Skeletal muscle tissue (tissue), 5 donors: ENCODE results near the gene PHF1. TPM values are rescaled to one million over a fixed set of nuclear protein-coding genes. Genes with fewer than 3 reads are reported as not detected.

ENCODE experiments used
- H3K27ac ChIP-seq: one replicate; pipeline ENCODE4 v1.7.0; 2013; ENCODE audit warnings: mild to moderate bottlenecking, low read depth, low read length, inconsistent platforms
- H3K27me3 ChIP-seq, 3 donors: one replicate each; pipeline ENCODE4 v1.7.0; 2013; ENCODE audit warnings: low read length in 3 of 3; ENCODE audit not compliant: control insufficient read depth in 3 of 3, insufficient read depth in 3 of 3
- H3K36me3 ChIP-seq, 3 donors: one replicate each; pipeline ENCODE4 v1.7.0; 2013; ENCODE audit warnings: low read length in 3 of 3; ENCODE audit not compliant: control insufficient read depth in 3 of 3, insufficient read depth in 3 of 3
- H3K4me1 ChIP-seq, 3 donors: one replicate each; pipeline ENCODE4 v1.7.0; 2013; ENCODE audit warnings: low read length in 3 of 3, mild to moderate bottlenecking in 3 of 3; ENCODE audit not compliant: control insufficient read depth in 3 of 3, insufficient read depth in 3 of 3
- H3K4me3 ChIP-seq, 3 donors: one replicate each; pipeline ENCODE4 v1.7.0; 2013; ENCODE audit warnings: low read length in 3 of 3
- H3K9ac ChIP-seq, 3 donors: one replicate each; pipeline ENCODE4 v1.7.0; 2013; ENCODE audit warnings: low read length in 3 of 3, mild to moderate bottlenecking in 3 of 3, moderate library complexity in 2 of 3, low read depth in 1 of 3
- H3K9me3 ChIP-seq, 3 donors: one replicate each; pipeline ENCODE4 v1.7.0; 2013; ENCODE audit warnings: low read length in 3 of 3; ENCODE audit not compliant: control insufficient read depth in 3 of 3
- small RNA-seq: library from RNA; depleted of rRNA; stranded (forward); fragments of <200 nt; gene quantifications from one replicate; pipeline ENCODE3, GENCODE V24; 2014
- total RNA-seq: library from RNA; depleted of rRNA; stranded (reverse); fragments of >200 nt; gene quantifications from one replicate; pipeline ENCODE4 v1.2.3, GENCODE V29; 2014
- donor health status: Osteomylitis.

PHF1 gene
- total RNA-seq, 1 donor from 2014 or later: 5.7 TPM

- H3K27me3 ChIP-seq: no peaks in the 10 kb centered on the region
- peaks cover 10 to 20% (median 10%) of the 10 kb centered on the region in 3 donors for H3K36me3 ChIP-seq
- peaks cover 11 to 19% (median 12%) of the 10 kb centered on the region in 3 donors for H3K4me1 ChIP-seq
- no peaks in the 10 kb centered on the region for H3K9me3 ChIP-seq
- H3K4me3 ChIP-seq: peak within 1 kb of the TSS; percentile 92 to 96 (median 93)
- H3K27ac ChIP-seq: peak within 1 kb of the TSS; percentile 50
- H3K9ac ChIP-seq: peak within 1 kb of the TSS; percentile 92 to 94 (median 93)
These were observed 43.5 kb downstream of the PHF1 start, which contains the start of gene ZBTB9 for GRCh38 chr6:33454009-33454946. TSS of gene ZBTB9 (plus strand) at chr6:33454576. CDS start at chr6:33455101, 525 bp downstream.

- H3K9ac ChIP-seq: peak overlapping the region; percentile 69 to 93 (median 71)
- no peaks in the 10 kb centered on the region for H3K9me3 ChIP-seq
- peak overlapping the region; percentile 92 to 96 (median 93) for H3K4me3 ChIP-seq
- peaks cover 11 to 19% (median 12%) of the 10 kb centered on the region in 3 donors for H3K4me1 ChIP-seq
- H3K27me3 ChIP-seq: no peaks in the 10 kb centered on the region
- peak overlapping the region; percentile 50 for H3K27ac ChIP-seq
- peaks cover 10 to 20% (median 10%) of the 10 kb centered on the region in 3 donors for H3K36me3 ChIP-seq
These were observed 44.2 kb downstream of the PHF1 start for GRCh38 chr6:33455051-33455450.

GRCh38 chr6:33456156-33456555, 45.3 kb downstream of the PHF1 start:
- H3K4me3 ChIP-seq: no peak overlapping the region
- no peaks in the 10 kb centered on the region for H3K9me3 ChIP-seq
- H3K27ac ChIP-seq: no peak overlapping the region
- H3K4me1 ChIP-seq: peaks cover 11 to 19% (median 12%) of the 10 kb centered on the region in 3 donors
- peaks cover 10 to 20% (median 10%) of the 10 kb centered on the region in 3 donors for H3K36me3 ChIP-seq
- no peaks in the 10 kb centered on the region for H3K27me3 ChIP-seq
- H3K9ac ChIP-seq: no peak overlapping the region

DNA sequence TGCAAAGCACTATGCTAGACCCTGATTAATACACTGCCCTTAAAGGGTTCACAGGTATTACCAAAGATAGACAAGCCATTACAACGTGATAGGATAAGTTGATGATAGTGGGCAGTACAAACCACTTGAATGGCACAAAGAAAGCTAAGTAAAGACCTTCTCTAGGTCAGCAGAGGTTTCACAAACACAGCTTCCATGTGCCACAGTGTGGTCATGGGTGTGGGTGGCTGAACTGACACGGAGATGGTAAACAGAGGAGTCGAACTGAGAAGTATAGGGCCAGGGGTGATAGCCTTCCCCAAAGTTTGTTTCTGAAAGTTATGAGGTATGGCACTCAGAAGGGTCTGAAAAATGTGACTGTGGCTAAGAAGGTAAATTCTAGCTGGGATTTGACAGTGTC, 47.9 kb downstream of the PHF1 start:
- Histone ChIP-seq H3K9me3 (no peaks in the 10 kb centered on the region), H3K27me3 (no peaks in the 10 kb centered on the region), H3K27ac (no peak overlapping the region), H3K4me1 (peaks cover 8 to 19% (median 10%) of the 10 kb centered on the region in 3 donors), H3K36me3 (peaks cover 10 to 20% (median 10%) of the 10 kb centered on the region in 3 donors), H3K4me3 (no peak overlapping the region), H3K9ac (no peak overlapping the region)

DNA sequence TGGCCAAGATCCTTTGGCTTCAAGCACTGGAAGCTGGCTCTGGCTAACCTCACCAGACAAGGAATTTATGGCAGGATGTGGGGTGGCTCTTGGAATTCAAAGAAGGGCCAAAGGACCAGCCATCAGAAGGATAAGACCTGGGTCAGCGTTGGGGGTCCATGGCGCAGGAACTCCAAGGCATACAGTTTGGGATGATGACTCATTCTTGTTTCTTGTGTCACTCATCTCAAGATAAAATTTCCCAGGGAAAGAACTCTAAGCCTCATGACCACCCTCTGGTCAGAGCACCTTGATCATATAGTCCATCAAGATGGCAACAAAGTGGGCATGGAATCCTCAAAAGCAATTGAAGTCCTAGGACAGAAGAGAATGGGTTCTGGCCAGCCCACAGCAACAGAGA, 48.4 kb downstream of the PHF1 start:
- no peak overlapping the region for H3K9ac ChIP-seq
- H3K27ac ChIP-seq: no peak overlapping the region
- no peak overlapping the region for H3K4me3 ChIP-seq
- peaks cover 10 to 20% (median 10%) of the 10 kb centered on the region in 3 donors for H3K36me3 ChIP-seq
- no peaks in the 10 kb centered on the region for H3K9me3 ChIP-seq
- no peaks in the 10 kb centered on the region for H3K27me3 ChIP-seq
- peaks cover 5 to 15% (median 6%) of the 10 kb centered on the region in 3 donors for H3K4me1 ChIP-seq

Small RNAs within 50 kb of the gene (small RNA-seq; reads per million reads assigned to genes)
- gene RPL35AP4 (not detected), gene ZBTB9 (not detected)

Other genes starting within 250 kb of the PHF1 start
- gene COL11A2, start 218.5 kb upstream of the PHF1 start, total RNA-seq: 28.7 TPM
- gene RXRB, start 210.3 kb upstream of the PHF1 start, total RNA-seq: 17.7 TPM
- gene SLC39A7, start 210.1 kb upstream of the PHF1 start, total RNA-seq: 53.2 TPM
- gene HSD17B8, start 206.4 kb upstream of the PHF1 start, total RNA-seq: 15.7 TPM
- 20.4 TPM for gene RING1, start 202.5 kb upstream of the PHF1 start, total RNA-seq
- 43.8 TPM for gene VPS52, start 139.1 kb upstream of the PHF1 start, total RNA-seq
- 8,222 TPM for gene RPS18, start 138.9 kb upstream of the PHF1 start, total RNA-seq
- 2.1 TPM for gene B3GALT4, start 133.9 kb upstream of the PHF1 start, total RNA-seq
- 67.3 TPM for gene WDR46, start 121.8 kb upstream of the PHF1 start, total RNA-seq
- gene PFDN6, start 121.4 kb upstream of the PHF1 start, total RNA-seq: 27.1 TPM
- 18.3 TPM for gene RGL2, start 112.1 kb upstream of the PHF1 start, total RNA-seq
- 16.7 TPM for gene TAPBP, start 96.9 kb upstream of the PHF1 start, total RNA-seq
- gene ZBTB22, start 93.3 kb upstream of the PHF1 start, total RNA-seq: 17.7 TPM
- gene DAXX, start 88.1 kb upstream of the PHF1 start, total RNA-seq: 15.1 TPM
- 12.0 TPM for gene KIFC1, start 19.2 kb upstream of the PHF1 start, total RNA-seq
- gene CUTA, start 7.1 kb downstream of the PHF1 start, total RNA-seq: 73.1 TPM
- 1.6 TPM for gene SYNGAP1, start 9.1 kb downstream of the PHF1 start, total RNA-seq
- gene ZBTB9, start 43.6 kb downstream of the PHF1 start, total RNA-seq: 11.0 TPM
- gene BAK1, start 169.3 kb downstream of the PHF1 start, total RNA-seq: 9.9 TPM
- gene ITPR3, start 210.3 kb downstream of the PHF1 start, total RNA-seq: 4.7 TPM